ENCODE measurements around the gene ADAMTSL5. TPM values are rescaled to one million over a fixed set of nuclear protein-coding genes. Genes with fewer than 3 reads are reported as not detected.

Gene ADAMTSL5
- total RNA-seq, 1 donor from 2014 or later: 16.9 TPM

DNA sequence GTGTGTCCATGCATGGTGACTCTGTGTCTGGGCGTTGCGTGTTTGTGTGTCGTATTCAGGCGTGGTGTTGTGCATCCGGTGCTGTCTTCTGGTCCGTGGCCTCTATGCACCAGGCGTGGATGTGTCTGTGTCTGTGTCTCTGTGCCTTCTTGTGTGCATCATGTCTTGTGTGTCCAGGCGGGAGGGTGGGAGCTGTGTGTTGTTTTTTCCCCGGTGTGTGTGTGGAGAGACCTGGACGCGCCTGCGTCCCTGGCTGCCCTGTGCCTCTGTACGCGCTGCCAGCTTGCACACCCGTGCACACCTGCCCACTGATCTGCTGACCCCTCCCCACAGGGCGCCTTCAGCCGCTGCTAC lies 12.1 kb upstream of the ADAMTSL5 start:
- Mint-ChIP-seq H3K36me3 (ENCODE audit: low read depth) (no peaks in the 10 kb centered on the region), H3K27me3 (ENCODE audit: low read depth) (peaks cover 25% of the 10 kb centered on the region), H3K4me1 (ENCODE audit: low read depth) (peaks cover 5% of the 10 kb centered on the region), H3K27ac (ENCODE audit: unreplicated experiment) (no peak overlapping the region), H3K9me3 (ENCODE audit: low read depth) (no peaks in the 10 kb centered on the region), H3K4me3 (ENCODE audit: unreplicated experiment) (no peak overlapping the region)
- TF ChIP-seq, protein P1, sequence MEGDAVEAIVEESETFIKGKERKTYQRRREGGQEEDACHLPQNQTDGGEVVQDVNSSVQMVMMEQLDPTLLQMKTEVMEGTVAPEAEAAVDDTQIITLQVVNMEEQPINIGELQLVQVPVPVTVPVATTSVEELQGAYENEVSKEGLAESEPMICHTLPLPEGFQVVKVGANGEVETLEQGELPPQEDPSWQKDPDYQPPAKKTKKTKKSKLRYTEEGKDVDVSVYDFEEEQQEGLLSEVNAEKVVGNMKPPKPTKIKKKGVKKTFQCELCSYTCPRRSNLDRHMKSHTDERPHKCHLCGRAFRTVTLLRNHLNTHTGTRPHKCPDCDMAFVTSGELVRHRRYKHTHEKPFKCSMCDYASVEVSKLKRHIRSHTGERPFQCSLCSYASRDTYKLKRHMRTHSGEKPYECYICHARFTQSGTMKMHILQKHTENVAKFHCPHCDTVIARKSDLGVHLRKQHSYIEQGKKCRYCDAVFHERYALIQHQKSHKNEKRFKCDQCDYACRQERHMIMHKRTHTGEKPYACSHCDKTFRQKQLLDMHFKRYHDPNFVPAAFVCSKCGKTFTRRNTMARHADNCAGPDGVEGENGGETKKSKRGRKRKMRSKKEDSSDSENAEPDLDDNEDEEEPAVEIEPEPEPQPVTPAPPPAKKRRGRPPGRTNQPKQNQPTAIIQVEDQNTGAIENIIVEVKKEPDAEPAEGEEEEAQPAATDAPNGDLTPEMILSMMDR (IDR thresholded peaks at IDR 0.05): no peak
- no peak for DNase-seq (ENCODE audit: low spot score)

DNA sequence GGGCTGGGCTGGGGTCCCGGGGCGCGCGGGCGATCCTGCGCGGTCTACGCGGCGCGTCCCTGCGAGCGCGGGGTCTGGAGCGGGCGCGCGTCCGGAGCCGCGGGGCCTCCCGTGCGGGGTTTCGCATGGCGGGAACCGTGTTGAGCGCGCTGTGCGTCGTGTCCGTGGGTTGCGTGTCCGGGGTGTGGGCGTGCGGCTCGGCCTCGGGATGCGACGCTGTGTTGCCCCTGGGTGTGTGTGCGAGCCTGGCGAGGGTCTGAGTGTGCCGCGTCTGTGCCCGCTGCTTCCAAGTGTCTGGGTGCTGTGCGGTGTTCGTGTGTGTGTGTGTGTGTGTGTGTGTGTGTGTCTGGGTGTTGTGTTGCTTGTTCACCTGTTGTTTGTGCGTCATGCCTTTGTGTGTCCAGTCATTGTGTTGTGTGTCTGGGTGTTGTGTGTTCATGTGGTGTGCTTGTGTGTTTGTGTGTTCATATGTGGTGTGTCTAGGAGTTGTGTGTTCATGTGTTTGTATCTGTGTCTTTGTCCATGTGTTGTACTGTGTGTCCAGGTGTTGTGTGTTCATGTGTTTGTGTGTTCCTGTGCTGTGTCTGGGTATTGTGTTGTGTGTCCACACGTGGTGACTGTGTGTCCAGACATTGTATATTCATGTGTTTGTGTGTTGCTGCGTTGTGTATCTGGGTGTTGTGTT lies 11.6 kb upstream of the ADAMTSL5 start:
- Mint-ChIP-seq H3K27ac (ENCODE audit: unreplicated experiment) (no peak overlapping the region), H3K4me1 (ENCODE audit: low read depth) (peaks cover 5% of the 10 kb centered on the region), H3K27me3 (ENCODE audit: low read depth) (peaks cover 24% of the 10 kb centered on the region), H3K4me3 (ENCODE audit: unreplicated experiment) (peak overlapping the region; percentile 37), H3K9me3 (ENCODE audit: low read depth) (no peaks in the 10 kb centered on the region), H3K36me3 (ENCODE audit: low read depth) (no peaks in the 10 kb centered on the region)
- TF ChIP-seq, protein P1 (IDR thresholded peaks at IDR 0.05): no peak
- no peak for DNase-seq (ENCODE audit: low spot score)

DNA sequence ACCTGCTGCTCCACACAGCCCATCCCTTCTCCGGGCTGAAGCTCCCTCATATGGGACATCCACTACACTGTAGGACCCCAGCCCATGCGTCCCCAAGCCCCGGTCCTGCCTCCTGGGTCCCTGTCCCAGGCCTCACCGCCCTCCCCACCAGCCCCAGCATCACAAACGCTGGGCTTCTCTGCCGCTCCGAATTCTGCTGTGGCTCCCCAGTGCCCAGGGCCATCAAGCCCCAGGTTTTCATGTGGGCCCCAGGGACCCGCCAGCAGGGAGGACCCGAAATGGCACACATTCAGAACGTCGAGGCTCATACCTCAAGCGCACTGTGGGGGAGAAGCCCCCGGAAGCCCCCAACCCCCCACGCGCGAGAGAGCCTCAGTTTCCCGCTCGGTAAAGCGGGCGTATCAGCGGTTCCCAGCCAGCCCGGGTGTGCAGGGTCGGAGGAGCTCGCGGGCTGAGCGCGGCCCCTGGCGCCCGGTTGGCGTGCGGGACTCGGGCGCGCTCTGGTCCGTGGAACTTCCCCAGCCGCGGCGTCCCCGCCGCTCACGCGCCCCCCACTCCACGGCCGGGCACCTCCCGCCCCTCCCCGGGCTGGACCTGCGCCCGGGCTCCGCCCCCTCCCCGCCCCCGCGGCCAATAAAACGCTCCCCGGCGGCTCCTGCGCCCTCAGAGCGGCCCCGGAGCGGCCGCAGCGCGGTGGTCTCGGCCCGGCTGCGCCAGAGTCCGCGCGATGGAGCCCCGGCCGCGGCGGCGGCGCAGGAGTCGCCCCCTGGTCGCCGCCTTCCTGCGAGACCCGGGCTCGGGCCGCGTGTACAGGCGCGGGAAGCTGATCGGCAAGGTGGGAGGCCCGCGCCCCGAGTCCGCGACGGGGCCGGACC lies 10.8 kb upstream of the ADAMTSL5 start, which contains the start of gene PLK5:
Gene PLK5, plus strand, starts transcription at position 666 of the 875 bp plus-strand sequence. CDS start 2,920 bp downstream, outside the sequence.
- Mint-ChIP-seq H3K9me3 (ENCODE audit: low read depth) (no peaks in the 10 kb centered on the region), H3K36me3 (ENCODE audit: low read depth) (no peaks in the 10 kb centered on the region), H3K4me1 (ENCODE audit: low read depth) (peaks cover 5% of the 10 kb centered on the region), H3K27me3 (ENCODE audit: low read depth) (peaks cover 24% of the 10 kb centered on the region), H3K4me3 (ENCODE audit: unreplicated experiment) (peak within 1 kb of the TSS; percentile 37), H3K27ac (ENCODE audit: unreplicated experiment) (no peak within 1 kb of the TSS)
- TF ChIP-seq, protein P1 (IDR thresholded peaks at IDR 0.05): no peak
- no peak for DNase-seq (ENCODE audit: low spot score)

DNA sequence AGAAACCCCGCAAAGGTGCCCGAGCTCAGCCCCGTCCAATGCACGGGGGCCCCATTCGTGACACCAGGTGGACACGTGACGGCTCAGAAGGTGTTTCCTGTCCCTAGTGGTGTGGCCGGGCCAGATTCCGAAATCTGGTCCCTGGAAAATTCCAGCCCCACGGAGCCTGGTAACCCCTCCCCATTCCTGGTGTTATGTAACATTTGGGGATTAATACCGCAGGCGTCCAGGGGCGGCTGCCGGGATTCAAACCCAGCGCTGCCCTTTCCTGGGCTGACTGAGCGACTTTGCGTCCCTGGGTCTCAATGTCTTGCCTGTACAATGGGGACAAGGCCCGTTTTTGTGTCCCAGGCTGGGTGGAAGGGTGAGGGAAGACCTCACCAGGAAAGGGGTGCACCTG lies 10.0 kb upstream of the ADAMTSL5 start:
- Mint-ChIP-seq H3K27me3 (ENCODE audit: low read depth) (peaks cover 28% of the 10 kb centered on the region), H3K27ac (ENCODE audit: unreplicated experiment) (no peak overlapping the region), H3K4me3 (ENCODE audit: unreplicated experiment) (no peak overlapping the region), H3K9me3 (ENCODE audit: low read depth) (no peaks in the 10 kb centered on the region), H3K4me1 (ENCODE audit: low read depth) (peaks cover 5% of the 10 kb centered on the region), H3K36me3 (ENCODE audit: low read depth) (no peaks in the 10 kb centered on the region)
- no peak for DNase-seq (ENCODE audit: low spot score)
- TF ChIP-seq, protein P1 (IDR thresholded peaks at IDR 0.05): no peak

DNA sequence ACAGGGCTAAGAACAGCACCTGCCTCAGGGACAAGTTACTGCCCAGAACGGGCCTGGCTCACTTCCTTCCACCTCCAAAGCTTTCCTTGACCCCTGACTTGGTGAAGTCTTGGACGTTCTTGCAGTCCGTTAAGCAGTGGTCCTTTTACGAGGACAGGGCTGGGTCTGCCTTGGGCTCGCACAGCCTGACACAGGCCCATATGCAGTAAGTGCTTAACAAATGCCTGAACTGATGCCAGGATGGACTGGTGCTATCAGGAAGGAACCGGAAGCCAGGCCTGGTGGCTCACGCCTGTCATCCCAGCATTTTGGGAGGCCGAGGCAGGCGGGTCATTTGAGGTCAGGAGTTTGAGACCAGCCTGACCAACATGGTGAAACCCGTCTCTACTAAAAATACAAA lies 9.2 kb upstream of the ADAMTSL5 start:
- H3K4me1 Mint-ChIP-seq (ENCODE audit: low read depth): peaks cover 5% of the 10 kb centered on the region
- TF ChIP-seq, protein P1 (IDR thresholded peaks at IDR 0.05): no peak
- no peak for DNase-seq (ENCODE audit: low spot score)
- H3K9me3 Mint-ChIP-seq (ENCODE audit: low read depth): no peaks in the 10 kb centered on the region
- H3K4me3 Mint-ChIP-seq (ENCODE audit: unreplicated experiment): no peak overlapping the region
- no peaks in the 10 kb centered on the region for H3K36me3 Mint-ChIP-seq (ENCODE audit: low read depth)
- H3K27me3 Mint-ChIP-seq (ENCODE audit: low read depth): peaks cover 26% of the 10 kb centered on the region
- no peak overlapping the region for H3K27ac Mint-ChIP-seq (ENCODE audit: unreplicated experiment)

Data from chondrocyte (in vitro differentiated cells).